Astrocyte (in vitro differentiated cells and primary cell): Measurements from ENCODE around the gene JAM2. TPM values are rescaled to one million over a fixed set of nuclear protein-coding genes. Genes with fewer than 3 reads are reported as not detected.

Experiments
- DNase-seq: peaks from one replicate; pipeline ENCODE4 v3.0.0-alpha.2; 2010; ENCODE audit warnings: low read depth
- FAIRE-seq: peaks from 2 replicates; lab custom pipeline; 2011; peaks lifted over from hg19 to GRCh38; lab: Jason Lieb, UNC
- H2AFZ ChIP-seq: 2 replicates; pipeline ENCODE4 v1.6.0; 2012; ENCODE audit warnings: low read depth, low read length, inconsistent platforms
- H3K27ac ChIP-seq: 2 replicates; pipeline ENCODE4 v1.5.1; 2011; ENCODE audit warnings: low read depth, low read length, inconsistent platforms
- H3K27me3 ChIP-seq: 2 replicates; pipeline ENCODE4 v1.6.0; 2011; ENCODE audit warnings: low read length, inconsistent platforms; ENCODE audit not compliant: insufficient read depth
- H3K36me3 ChIP-seq: 2 replicates; pipeline ENCODE4 v1.5.1; 2011; ENCODE audit warnings: low read length, inconsistent platforms; ENCODE audit not compliant: insufficient read depth
- H3K4me1 ChIP-seq: 2 replicates; pipeline ENCODE4 v1.5.1; 2011; ENCODE audit warnings: low read length, inconsistent platforms; ENCODE audit not compliant: insufficient read depth
- H3K4me2 ChIP-seq: 2 replicates; pipeline ENCODE4 v1.6.0; 2012; ENCODE audit warnings: low read length, inconsistent platforms
- H3K4me3 ChIP-seq: 2 replicates; pipeline ENCODE4 v1.5.1; 2011; ENCODE audit warnings: low read depth, mild to moderate bottlenecking, low read length, inconsistent platforms; ENCODE audit not compliant: insufficient read depth
- H3K79me2 ChIP-seq: 2 replicates; pipeline ENCODE4 v1.6.0; 2012; ENCODE audit warnings: mild to moderate bottlenecking, low read length, inconsistent platforms; ENCODE audit not compliant: insufficient read depth
- H3K9ac ChIP-seq: 2 replicates; pipeline ENCODE4 v1.6.0; 2012; ENCODE audit warnings: mild to moderate bottlenecking, low read length, inconsistent platforms
- H3K9me3 ChIP-seq: 2 replicates; pipeline ENCODE4 v1.5.1; 2012; ENCODE audit warnings: low read depth, mild to moderate bottlenecking, low read length, inconsistent platforms; ENCODE audit not compliant: insufficient read depth
- H4K20me1 ChIP-seq: 2 replicates; pipeline ENCODE4 v1.6.0; 2012; ENCODE audit warnings: low read length, inconsistent platforms; ENCODE audit not compliant: insufficient read depth
- H3K27ac Mint-ChIP-seq: one replicate; pipeline ENCODE4 v1.8.0; 2021; ENCODE audit warnings: mild to moderate bottlenecking, mixed read lengths; ENCODE audit not compliant: unreplicated experiment
- H3K27me3 Mint-ChIP-seq: one replicate; pipeline ENCODE4 v1.8.0; 2021; ENCODE audit warnings: low read depth, mixed read lengths; ENCODE audit not compliant: unreplicated experiment
- H3K36me3 Mint-ChIP-seq: one replicate; pipeline ENCODE4 v1.8.0; 2021; ENCODE audit warnings: low read depth, mixed read lengths; ENCODE audit not compliant: unreplicated experiment
- H3K4me1 Mint-ChIP-seq: one replicate; pipeline ENCODE4 v1.8.0; 2021; ENCODE audit warnings: low read depth, mixed read lengths; ENCODE audit not compliant: unreplicated experiment
- H3K4me3 Mint-ChIP-seq: one replicate; pipeline ENCODE4 v1.8.0; 2021; ENCODE audit warnings: mild to moderate bottlenecking, moderate library complexity, mixed read lengths; ENCODE audit not compliant: unreplicated experiment
- H3K9me3 Mint-ChIP-seq: one replicate; pipeline ENCODE4 v1.8.0; 2021; ENCODE audit warnings: mild to moderate bottlenecking, mixed read lengths; ENCODE audit not compliant: unreplicated experiment
- EZH2 ChIP-seq: IDR thresholded peaks from 2 replicates; pipeline ENCODE4 v1.6.1; 2012; ENCODE audit warnings: mild to moderate bottlenecking, low read length, inconsistent platforms; ENCODE audit not compliant: insufficient read depth
- total RNA-seq: library from RNA; stranded (reverse); gene quantifications from 2 replicates; pipeline ENCODE4 v1.2.1, GENCODE V29; 2021
- TF ChIP-seq, protein P1 (sequence below): IDR thresholded peaks from 2 replicates; pipeline ENCODE4 v1.5.1; 2011; ENCODE audit warnings: low read depth, mild to moderate bottlenecking, inconsistent platforms, low read length, moderate library complexity; ENCODE audit not compliant: insufficient read depth

The JAM2 gene
- total RNA-seq, 1 donor from 2014 or later: 3.7 TPM

DNA sequence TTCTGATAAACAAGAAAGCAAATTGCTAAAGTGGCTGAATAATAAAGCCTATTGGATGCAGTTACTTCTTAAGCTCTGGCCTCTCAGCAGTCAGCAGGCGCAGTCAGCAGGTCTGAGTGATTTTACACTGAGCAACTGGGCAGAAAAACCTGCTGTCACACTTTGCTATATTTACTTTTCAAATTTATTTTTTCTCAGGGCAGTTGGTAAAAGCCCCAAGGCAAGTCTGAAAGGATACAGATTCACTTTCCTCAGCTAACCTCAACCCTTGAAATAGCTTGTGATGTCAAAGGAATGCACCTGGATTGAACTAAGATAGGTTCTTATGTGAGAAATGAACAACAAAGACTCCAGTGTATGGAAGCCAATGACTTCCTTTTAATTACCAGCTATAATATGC is 61.7 kb downstream of the JAM2 start:
- H3K9me3 Mint-ChIP-seq: no peaks in the 10 kb centered on the region
- H3K36me3 ChIP-seq: no peaks in the 10 kb centered on the region
- H4K20me1 ChIP-seq: no peaks in the 10 kb centered on the region
- H3K4me1 ChIP-seq: peaks cover 4% of the 10 kb centered on the region
- no peak overlapping the region for H3K4me3 ChIP-seq
- H3K79me2 ChIP-seq: no peaks in the 10 kb centered on the region
- H3K4me3 Mint-ChIP-seq: no peak overlapping the region
- no peak overlapping the region for H3K27ac Mint-ChIP-seq
- no peak overlapping the region for H3K9ac ChIP-seq
- H2AFZ ChIP-seq: no peak overlapping the region
- no peak overlapping the region for H3K4me2 ChIP-seq
- TF ChIP-seq EZH2: no peak
- TF ChIP-seq, protein P1, sequence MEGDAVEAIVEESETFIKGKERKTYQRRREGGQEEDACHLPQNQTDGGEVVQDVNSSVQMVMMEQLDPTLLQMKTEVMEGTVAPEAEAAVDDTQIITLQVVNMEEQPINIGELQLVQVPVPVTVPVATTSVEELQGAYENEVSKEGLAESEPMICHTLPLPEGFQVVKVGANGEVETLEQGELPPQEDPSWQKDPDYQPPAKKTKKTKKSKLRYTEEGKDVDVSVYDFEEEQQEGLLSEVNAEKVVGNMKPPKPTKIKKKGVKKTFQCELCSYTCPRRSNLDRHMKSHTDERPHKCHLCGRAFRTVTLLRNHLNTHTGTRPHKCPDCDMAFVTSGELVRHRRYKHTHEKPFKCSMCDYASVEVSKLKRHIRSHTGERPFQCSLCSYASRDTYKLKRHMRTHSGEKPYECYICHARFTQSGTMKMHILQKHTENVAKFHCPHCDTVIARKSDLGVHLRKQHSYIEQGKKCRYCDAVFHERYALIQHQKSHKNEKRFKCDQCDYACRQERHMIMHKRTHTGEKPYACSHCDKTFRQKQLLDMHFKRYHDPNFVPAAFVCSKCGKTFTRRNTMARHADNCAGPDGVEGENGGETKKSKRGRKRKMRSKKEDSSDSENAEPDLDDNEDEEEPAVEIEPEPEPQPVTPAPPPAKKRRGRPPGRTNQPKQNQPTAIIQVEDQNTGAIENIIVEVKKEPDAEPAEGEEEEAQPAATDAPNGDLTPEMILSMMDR: no peak
- H3K27me3 ChIP-seq: no peaks in the 10 kb centered on the region
- DNase-seq (no peak), FAIRE-seq (no peak)
- H3K9me3 ChIP-seq: no peaks in the 10 kb centered on the region
- H3K27me3 Mint-ChIP-seq: no peaks in the 10 kb centered on the region
- H3K4me1 Mint-ChIP-seq: peaks cover 2% of the 10 kb centered on the region
- peaks cover 8% of the 10 kb centered on the region for H3K36me3 Mint-ChIP-seq
- H3K27ac ChIP-seq: no peak overlapping the region

GRCh38 chr21:25701529-25701928 is 62.5 kb downstream of the JAM2 start:
- H3K9me3 ChIP-seq: no peaks in the 10 kb centered on the region
- no peaks in the 10 kb centered on the region for H3K79me2 ChIP-seq
- no peak for FAIRE-seq
- H3K36me3 ChIP-seq: no peaks in the 10 kb centered on the region
- Mint-ChIP-seq H3K4me3 (no peak overlapping the region), H3K9me3 (no peaks in the 10 kb centered on the region), H3K36me3 (peaks cover 7% of the 10 kb centered on the region), H3K27ac (no peak overlapping the region), H3K4me1 (peaks cover 2% of the 10 kb centered on the region), H3K27me3 (no peaks in the 10 kb centered on the region)
- no peak for TF ChIP-seq EZH2
- TF ChIP-seq, protein P1: no peak
- no peaks in the 10 kb centered on the region for H4K20me1 ChIP-seq
- H2AFZ ChIP-seq: no peak overlapping the region
- no peak overlapping the region for H3K27ac ChIP-seq
- no peak overlapping the region for H3K4me2 ChIP-seq
- peaks cover 4% of the 10 kb centered on the region for H3K4me1 ChIP-seq
- no peak for DNase-seq
- H3K27me3 ChIP-seq: no peaks in the 10 kb centered on the region
- no peak overlapping the region for H3K9ac ChIP-seq
- no peak overlapping the region for H3K4me3 ChIP-seq

DNA sequence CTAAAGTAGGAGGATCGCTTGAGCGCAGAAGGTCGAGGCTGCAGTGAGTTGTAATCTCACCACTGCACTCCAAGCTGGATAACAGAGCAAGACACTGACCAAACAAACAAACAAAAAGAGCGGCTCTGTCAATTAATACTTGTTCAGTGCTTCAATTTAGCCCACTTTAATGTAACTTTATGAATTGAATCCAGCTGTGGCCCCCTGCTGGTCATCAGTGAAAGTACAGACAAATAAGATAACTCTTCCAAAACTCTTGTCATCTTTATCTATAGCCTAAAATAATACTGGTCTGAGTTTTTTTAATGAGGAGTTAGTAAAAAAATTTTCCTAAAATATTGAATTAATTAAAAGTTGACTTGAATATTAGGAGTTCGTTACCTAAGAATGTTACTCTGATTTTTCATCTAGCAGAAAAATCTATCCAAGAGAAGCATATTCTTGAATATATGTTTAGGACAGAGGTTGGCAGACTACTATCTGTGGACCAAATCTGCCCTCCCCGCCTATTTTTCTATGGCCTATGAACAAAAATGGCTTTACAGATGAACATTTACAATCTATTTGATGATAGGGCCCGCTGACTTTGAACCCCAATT is 69.5 kb downstream of the JAM2 start:
- Histone ChIP-seq H3K4me1 (no peaks in the 10 kb centered on the region), H3K27me3 (no peaks in the 10 kb centered on the region), H3K36me3 (no peaks in the 10 kb centered on the region), H2AFZ (no peak overlapping the region), H3K9ac (no peak overlapping the region), H3K27ac (no peak overlapping the region), H3K9me3 (no peaks in the 10 kb centered on the region), H3K4me2 (no peak overlapping the region), H3K4me3 (no peak overlapping the region), H4K20me1 (no peaks in the 10 kb centered on the region), H3K79me2 (no peaks in the 10 kb centered on the region)
- TF ChIP-seq EZH2: no peak
- TF ChIP-seq, protein P1: peak; percentile 89
- DNase-seq (peak; percentile 4), FAIRE-seq (no peak)
- Mint-ChIP-seq H3K9me3 (no peaks in the 10 kb centered on the region), H3K4me3 (no peak overlapping the region), H3K27ac (no peak overlapping the region), H3K36me3 (no peaks in the 10 kb centered on the region), H3K27me3 (no peaks in the 10 kb centered on the region), H3K4me1 (no peaks in the 10 kb centered on the region)
